ENCODE measurements around the gene ARF3. TPM values are rescaled to one million over a fixed set of nuclear protein-coding genes. Genes with fewer than 3 reads are reported as not detected.

The ARF3 gene
- total and polyA plus RNA-seq, 2 of the 13 experiments (the other 11 are each of a cell fraction or from before 2014, with no cell fraction given), result 53.8 to 57.9 TPM

DNA sequence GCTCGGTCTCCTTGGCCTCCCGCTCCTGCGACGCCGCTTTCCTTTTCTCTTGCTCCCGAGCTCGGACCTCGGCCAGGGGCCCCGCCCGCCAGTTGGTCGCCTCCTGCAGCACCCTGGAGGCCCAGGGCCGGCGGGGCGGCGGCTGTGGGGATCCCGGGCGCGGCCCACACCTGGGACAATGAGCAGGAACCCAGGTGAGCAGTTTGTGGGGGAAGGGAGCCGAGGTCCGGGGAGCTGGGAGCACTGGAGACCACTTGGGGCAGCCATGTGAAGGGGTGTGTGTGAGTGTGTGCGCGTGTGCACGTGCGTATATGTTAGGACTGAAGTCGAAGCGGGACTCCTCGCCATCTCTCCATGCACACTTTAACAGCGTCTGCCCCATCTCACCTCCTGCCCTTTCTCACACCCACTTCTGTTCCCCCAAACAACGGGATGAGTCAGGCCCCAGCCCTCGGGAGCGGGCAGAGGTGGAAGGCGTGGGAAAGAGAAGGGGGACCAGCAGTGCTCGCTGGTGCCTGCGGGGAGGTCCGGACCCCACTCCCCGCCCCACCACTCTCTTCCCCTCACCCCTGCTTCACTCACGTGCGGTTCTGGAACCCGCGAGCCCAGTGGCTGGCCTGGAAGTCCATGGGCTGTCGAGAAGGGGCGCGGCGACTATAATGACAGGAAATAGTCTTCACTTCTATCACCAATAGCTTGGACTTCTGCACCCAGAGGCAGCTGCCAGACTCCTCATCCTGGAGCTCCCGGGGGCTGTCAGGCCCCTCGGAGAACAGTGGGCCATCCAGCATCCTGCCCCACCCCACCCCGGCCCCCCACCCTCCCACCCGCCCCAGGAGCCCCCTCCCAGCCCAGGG is 41.4 kb upstream of the ARF3 start (continued):
- TF ChIP-seq, protein P1, sequence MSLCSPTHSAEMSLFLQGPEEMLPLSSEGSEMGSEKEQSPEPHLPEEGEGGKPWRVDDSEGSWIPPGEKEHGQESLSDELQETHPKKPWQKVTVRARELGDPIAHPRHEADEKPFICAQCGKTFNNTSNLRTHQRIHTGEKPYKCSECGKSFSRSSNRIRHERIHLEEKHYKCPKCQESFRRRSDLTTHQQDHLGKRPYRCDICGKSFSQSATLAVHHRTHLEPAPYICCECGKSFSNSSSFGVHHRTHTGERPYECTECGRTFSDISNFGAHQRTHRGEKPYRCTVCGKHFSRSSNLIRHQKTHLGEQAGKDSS (CRISPR knock-in tag; IDR thresholded peaks at IDR 0.05; ENCODE audit: borderline replicate concordance, low read depth), result 0 out of 2 replicates have a peak, but pooled peaks have one; percentile 33
- TF ChIP-seq MEIS1 (CRISPR knock-in tag; IDR thresholded peaks at IDR 0.05; ENCODE audit: borderline replicate concordance) (peak; percentile 23; the same call in 1 of the 2 replicates), MAFK (conservative IDR thresholded peaks at IDR 0.05 in 1 of 2, IDR thresholded peaks at IDR 0.05 in 1 of 2; ENCODE audit: low read length in 2 of 2) (no peak), POGZ (CRISPR knock-in tag; IDR thresholded peaks at IDR 0.05) (no peak), ZNF274 (CRISPR knock-in tag; IDR thresholded peaks at IDR 0.05) (peak; percentile 86), ZNF607 (CRISPR knock-in tag; IDR thresholded peaks at IDR 0.05; ENCODE audit: borderline replicate concordance) (peak; percentile 84; the same call in 1 of the 2 replicates), ZNF883 (CRISPR knock-in tag; IDR thresholded peaks at IDR 0.05; ENCODE audit: not compliant biosample characterization) (peak; percentile 73), ZFP82 (CRISPR knock-in tag; IDR thresholded peaks at IDR 0.05; ENCODE audit: borderline replicate concordance) (no peak), SAP130 (CRISPR knock-in tag; IDR thresholded peaks at IDR 0.05; ENCODE audit: low read depth) (peak; percentile 6; the same call in 1 of the 2 replicates), JUND (CRISPR knock-in tag; IDR thresholded peaks at IDR 0.05) (no peak)
- TF ChIP-seq, protein P2, sequence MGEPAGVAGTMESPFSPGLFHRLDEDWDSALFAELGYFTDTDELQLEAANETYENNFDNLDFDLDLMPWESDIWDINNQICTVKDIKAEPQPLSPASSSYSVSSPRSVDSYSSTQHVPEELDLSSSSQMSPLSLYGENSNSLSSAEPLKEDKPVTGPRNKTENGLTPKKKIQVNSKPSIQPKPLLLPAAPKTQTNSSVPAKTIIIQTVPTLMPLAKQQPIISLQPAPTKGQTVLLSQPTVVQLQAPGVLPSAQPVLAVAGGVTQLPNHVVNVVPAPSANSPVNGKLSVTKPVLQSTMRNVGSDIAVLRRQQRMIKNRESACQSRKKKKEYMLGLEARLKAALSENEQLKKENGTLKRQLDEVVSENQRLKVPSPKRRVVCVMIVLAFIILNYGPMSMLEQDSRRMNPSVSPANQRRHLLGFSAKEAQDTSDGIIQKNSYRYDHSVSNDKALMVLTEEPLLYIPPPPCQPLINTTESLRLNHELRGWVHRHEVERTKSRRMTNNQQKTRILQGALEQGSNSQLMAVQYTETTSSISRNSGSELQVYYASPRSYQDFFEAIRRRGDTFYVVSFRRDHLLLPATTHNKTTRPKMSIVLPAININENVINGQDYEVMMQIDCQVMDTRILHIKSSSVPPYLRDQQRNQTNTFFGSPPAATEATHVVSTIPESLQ (CRISPR knock-in tag; conservative IDR thresholded peaks at IDR 0.05), result peak; percentile 29; the same call in 1 of the 2 replicates
- TF ChIP-seq, protein P3, sequence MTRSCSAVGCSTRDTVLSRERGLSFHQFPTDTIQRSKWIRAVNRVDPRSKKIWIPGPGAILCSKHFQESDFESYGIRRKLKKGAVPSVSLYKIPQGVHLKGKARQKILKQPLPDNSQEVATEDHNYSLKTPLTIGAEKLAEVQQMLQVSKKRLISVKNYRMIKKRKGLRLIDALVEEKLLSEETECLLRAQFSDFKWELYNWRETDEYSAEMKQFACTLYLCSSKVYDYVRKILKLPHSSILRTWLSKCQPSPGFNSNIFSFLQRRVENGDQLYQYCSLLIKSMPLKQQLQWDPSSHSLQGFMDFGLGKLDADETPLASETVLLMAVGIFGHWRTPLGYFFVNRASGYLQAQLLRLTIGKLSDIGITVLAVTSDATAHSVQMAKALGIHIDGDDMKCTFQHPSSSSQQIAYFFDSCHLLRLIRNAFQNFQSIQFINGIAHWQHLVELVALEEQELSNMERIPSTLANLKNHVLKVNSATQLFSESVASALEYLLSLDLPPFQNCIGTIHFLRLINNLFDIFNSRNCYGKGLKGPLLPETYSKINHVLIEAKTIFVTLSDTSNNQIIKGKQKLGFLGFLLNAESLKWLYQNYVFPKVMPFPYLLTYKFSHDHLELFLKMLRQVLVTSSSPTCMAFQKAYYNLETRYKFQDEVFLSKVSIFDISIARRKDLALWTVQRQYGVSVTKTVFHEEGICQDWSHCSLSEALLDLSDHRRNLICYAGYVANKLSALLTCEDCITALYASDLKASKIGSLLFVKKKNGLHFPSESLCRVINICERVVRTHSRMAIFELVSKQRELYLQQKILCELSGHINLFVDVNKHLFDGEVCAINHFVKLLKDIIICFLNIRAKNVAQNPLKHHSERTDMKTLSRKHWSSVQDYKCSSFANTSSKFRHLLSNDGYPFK (CRISPR knock-in tag; IDR thresholded peaks at IDR 0.05; ENCODE audit: borderline replicate concordance), result no peak
- TF ChIP-seq, protein P4, sequence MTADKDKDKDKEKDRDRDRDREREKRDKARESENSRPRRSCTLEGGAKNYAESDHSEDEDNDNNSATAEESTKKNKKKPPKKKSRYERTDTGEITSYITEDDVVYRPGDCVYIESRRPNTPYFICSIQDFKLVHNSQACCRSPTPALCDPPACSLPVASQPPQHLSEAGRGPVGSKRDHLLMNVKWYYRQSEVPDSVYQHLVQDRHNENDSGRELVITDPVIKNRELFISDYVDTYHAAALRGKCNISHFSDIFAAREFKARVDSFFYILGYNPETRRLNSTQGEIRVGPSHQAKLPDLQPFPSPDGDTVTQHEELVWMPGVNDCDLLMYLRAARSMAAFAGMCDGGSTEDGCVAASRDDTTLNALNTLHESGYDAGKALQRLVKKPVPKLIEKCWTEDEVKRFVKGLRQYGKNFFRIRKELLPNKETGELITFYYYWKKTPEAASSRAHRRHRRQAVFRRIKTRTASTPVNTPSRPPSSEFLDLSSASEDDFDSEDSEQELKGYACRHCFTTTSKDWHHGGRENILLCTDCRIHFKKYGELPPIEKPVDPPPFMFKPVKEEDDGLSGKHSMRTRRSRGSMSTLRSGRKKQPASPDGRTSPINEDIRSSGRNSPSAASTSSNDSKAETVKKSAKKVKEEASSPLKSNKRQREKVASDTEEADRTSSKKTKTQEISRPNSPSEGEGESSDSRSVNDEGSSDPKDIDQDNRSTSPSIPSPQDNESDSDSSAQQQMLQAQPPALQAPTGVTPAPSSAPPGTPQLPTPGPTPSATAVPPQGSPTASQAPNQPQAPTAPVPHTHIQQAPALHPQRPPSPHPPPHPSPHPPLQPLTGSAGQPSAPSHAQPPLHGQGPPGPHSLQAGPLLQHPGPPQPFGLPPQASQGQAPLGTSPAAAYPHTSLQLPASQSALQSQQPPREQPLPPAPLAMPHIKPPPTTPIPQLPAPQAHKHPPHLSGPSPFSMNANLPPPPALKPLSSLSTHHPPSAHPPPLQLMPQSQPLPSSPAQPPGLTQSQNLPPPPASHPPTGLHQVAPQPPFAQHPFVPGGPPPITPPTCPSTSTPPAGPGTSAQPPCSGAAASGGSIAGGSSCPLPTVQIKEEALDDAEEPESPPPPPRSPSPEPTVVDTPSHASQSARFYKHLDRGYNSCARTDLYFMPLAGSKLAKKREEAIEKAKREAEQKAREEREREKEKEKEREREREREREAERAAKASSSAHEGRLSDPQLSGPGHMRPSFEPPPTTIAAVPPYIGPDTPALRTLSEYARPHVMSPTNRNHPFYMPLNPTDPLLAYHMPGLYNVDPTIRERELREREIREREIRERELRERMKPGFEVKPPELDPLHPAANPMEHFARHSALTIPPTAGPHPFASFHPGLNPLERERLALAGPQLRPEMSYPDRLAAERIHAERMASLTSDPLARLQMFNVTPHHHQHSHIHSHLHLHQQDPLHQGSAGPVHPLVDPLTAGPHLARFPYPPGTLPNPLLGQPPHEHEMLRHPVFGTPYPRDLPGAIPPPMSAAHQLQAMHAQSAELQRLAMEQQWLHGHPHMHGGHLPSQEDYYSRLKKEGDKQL (CRISPR knock-in tag; IDR thresholded peaks at IDR 0.05; ENCODE audit: low read depth), result no peak
- TF ChIP-seq, protein P5, sequence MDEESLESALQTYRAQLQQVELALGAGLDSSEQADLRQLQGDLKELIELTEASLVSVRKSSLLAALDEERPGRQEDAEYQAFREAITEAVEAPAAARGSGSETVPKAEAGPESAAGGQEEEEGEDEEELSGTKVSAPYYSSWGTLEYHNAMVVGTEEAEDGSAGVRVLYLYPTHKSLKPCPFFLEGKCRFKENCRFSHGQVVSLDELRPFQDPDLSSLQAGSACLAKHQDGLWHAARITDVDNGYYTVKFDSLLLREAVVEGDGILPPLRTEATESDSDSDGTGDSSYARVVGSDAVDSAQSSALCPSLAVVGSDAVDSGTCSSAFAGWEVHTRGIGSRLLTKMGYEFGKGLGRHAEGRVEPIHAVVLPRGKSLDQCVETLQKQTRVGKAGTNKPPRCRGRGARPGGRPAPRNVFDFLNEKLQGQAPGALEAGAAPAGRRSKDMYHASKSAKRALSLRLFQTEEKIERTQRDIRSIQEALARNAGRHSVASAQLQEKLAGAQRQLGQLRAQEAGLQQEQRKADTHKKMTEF (CRISPR knock-in tag; IDR thresholded peaks at IDR 0.05), result 0 out of 2 replicates have a peak, but pooled peaks have one; percentile 65

All from HepG2 (cell line).